ENCODE results near the gene GRIK2.

Gene GRIK2

DNA sequence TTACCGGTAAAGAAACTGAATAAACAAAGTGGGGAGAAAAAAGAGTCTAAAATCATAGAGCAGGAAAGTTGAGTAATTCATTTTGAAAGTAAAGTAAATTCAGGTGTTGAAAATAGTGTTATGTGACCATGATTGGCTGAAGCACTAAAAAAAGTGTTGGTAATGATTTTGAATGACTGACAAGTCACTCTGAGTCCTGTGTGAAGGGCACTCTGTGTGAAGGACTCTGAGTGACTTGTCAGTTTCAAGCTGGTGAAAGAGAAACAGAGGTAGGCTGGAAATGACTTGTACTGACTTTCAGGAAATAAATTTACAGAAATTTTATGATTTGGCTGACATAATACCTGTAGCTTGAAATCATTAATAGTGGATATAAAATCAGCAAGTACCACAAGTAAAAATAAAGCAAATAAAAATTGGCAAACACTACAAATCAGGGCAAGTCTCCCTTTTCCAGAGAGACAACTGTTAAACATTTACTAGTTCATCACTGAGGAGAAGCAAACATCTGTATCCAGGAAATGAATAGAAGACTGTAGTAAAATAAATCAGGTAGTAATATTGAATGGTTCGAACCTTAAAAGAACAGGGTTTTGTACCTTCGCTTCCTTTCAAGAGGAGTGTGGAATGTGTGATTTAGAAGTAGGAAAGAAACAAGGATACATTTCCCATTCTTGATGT is 630.6 kb downstream of the GRIK2 start:
- TF ChIP-seq, protein P1, sequence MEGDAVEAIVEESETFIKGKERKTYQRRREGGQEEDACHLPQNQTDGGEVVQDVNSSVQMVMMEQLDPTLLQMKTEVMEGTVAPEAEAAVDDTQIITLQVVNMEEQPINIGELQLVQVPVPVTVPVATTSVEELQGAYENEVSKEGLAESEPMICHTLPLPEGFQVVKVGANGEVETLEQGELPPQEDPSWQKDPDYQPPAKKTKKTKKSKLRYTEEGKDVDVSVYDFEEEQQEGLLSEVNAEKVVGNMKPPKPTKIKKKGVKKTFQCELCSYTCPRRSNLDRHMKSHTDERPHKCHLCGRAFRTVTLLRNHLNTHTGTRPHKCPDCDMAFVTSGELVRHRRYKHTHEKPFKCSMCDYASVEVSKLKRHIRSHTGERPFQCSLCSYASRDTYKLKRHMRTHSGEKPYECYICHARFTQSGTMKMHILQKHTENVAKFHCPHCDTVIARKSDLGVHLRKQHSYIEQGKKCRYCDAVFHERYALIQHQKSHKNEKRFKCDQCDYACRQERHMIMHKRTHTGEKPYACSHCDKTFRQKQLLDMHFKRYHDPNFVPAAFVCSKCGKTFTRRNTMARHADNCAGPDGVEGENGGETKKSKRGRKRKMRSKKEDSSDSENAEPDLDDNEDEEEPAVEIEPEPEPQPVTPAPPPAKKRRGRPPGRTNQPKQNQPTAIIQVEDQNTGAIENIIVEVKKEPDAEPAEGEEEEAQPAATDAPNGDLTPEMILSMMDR (IDR thresholded peaks at IDR 0.05; ENCODE audit: extremely low read depth, missing control alignments) = no peak
- DNase-seq (ENCODE audit: low spot score) = no peak

DNA sequence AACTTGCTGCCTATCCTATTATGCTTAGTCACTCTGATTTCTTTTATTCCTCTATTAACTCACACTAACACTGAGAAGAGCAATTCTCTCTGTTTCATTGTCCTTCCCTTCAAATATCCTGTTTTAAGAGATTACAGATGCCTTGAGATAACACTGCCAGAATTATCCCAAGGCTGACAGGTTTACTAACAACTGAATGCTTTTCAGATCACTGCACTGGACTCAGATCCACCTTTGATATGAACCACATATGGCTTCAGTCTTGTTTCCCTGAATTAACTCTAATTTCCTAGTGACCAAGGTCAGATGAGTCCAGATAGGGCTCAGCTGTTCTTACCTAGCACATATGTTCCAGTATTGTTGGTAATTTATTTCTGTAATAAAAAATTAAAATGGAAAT is 633.1 kb downstream of the GRIK2 start:
- TF ChIP-seq, protein P1 (IDR thresholded peaks at IDR 0.05; ENCODE audit: extremely low read depth, missing control alignments) = no peak
- no peak for DNase-seq (ENCODE audit: low spot score)

DNA sequence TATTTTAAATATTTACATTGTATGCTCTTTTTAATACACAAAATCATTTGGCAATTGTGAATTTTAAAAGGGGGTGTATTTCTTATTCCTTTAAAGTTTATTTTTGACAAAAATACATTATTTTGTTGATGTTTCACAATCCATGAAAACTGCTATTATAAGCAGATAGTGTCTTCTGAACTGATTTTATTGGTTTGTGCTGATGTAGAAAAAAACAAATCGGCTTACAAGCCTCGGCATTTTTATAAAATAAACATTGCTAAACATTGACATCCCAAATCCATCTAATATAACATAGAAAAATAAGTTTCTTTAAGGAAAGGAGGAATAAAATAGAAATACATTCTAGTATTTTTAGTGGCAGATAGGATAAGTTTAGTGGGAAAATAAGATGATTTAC is 634.7 kb downstream of the GRIK2 start:
- no peak for DNase-seq (ENCODE audit: low spot score)

DNA sequence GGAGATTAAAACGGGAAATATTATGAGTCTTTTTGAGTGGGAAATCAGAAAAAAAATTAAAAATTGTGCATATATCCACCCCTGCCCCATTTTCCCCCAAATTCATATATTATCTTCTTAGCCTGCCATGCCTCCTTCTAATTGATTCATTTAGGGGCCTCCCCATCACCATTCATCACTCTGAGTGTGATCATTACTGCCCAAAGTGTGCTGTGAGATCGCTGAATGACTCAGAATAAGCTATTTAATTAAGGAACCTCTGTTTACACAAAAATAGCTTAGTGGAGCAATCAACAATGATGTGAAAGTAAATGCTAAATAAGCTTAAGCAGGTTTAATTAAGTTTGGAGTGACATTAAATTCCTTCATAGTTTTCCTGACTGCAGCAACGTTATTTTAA is 645.5 kb downstream of the GRIK2 start:
- TF ChIP-seq, protein P1 (IDR thresholded peaks at IDR 0.05; ENCODE audit: extremely low read depth, missing control alignments) = no peak
- no peak for DNase-seq (ENCODE audit: low spot score)

More for the DNA sequence above, 634.7 kb downstream of the GRIK2 start:
- TF ChIP-seq, protein P1 (IDR thresholded peaks at IDR 0.05; ENCODE audit: extremely low read depth, missing control alignments) = no peak

DNA sequence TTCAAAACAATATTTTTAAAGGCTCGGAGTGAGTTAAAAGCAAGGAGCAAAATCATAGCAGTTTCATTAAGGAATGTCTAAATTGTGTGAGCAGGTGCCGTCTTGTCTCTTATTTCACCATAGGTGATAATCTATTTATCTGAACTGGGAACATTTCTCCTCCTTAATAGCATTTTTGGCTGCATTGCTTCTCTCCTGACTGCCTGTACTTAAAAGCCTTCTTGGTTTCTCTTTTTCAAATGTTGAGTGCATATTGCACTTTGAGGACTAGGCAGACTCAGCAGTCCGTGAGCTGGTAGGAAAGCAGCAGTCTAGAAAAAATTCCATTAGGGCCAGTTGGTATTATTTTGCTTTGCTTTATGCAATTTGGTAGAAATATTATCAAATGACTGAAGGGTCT is 645.9 kb downstream of the GRIK2 start:
- no peak for DNase-seq (ENCODE audit: low spot score)
- TF ChIP-seq, protein P1 (IDR thresholded peaks at IDR 0.05; ENCODE audit: extremely low read depth, missing control alignments) = no peak

DNA sequence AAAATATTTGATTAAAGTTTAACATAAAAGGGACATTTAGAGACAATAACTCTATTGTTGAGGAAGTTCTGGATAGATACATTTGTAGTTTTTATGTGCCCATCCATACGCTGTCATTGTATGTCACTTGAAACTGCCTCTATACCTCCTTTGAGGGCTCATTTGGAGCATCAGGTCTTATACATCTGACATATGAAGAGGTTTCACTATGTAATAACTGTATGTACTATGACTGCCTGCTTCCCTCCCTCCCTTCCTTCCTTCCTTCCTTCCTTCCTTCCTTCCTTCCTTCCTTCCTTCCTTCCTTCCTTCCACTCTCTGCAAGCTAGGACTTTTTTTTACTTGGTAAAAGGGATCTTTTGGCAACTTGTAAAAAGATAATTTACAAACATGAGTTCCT is 657.5 kb downstream of the GRIK2 start:
- DNase-seq (ENCODE audit: low spot score) = no peak
- TF ChIP-seq, protein P1 (IDR thresholded peaks at IDR 0.05; ENCODE audit: extremely low read depth, missing control alignments) = no peak

DNA sequence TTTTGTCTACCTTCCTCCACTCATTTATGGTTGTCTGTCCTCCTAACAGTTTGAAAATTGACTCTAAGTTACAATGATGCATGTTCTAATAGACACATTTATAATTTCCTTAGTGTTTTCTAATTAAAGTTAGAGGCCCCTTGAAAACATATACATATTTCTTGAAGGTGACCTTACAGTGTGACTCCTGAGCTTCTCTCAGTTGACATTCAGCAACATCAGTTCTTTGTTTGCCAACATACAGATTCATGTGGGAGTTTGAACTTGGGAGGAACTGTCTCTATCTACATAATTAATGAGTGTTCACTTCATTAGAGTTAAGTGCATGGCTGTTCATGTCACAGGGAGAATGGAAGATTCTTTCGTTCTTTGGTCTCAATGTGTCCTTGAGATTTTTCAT is 658.2 kb downstream of the GRIK2 start:
- no peak for DNase-seq (ENCODE audit: low spot score)
- TF ChIP-seq, protein P1 (IDR thresholded peaks at IDR 0.05; ENCODE audit: extremely low read depth, missing control alignments) = no peak

All from GM20000 (cell line).